GM21447 (cell line): ENCODE data around the gene ACADVL.
"Not testable (repeated sequence)": the region's sequence is repeated elsewhere in the genome, so short reads cannot be mapped to it uniquely, and the experiment has no call there.

Experiments
- ATAC-seq: cut with Tn5 transposase; IDR thresholded peaks from one replicate; pipeline ENCODE4 v1.9.1; 2021; ENCODE audit not compliant: unreplicated experiment

Gene ACADVL

GRCh38 chr17:7234083-7234951, 14.6 kb downstream of the ACADVL start, which contains the start of gene DVL2:
TSS of gene DVL2 (minus strand) at chr17:7234517. CDS start at chr17:7234262, 255 bp downstream.
- ATAC-seq = peak; percentile 39

DNA sequence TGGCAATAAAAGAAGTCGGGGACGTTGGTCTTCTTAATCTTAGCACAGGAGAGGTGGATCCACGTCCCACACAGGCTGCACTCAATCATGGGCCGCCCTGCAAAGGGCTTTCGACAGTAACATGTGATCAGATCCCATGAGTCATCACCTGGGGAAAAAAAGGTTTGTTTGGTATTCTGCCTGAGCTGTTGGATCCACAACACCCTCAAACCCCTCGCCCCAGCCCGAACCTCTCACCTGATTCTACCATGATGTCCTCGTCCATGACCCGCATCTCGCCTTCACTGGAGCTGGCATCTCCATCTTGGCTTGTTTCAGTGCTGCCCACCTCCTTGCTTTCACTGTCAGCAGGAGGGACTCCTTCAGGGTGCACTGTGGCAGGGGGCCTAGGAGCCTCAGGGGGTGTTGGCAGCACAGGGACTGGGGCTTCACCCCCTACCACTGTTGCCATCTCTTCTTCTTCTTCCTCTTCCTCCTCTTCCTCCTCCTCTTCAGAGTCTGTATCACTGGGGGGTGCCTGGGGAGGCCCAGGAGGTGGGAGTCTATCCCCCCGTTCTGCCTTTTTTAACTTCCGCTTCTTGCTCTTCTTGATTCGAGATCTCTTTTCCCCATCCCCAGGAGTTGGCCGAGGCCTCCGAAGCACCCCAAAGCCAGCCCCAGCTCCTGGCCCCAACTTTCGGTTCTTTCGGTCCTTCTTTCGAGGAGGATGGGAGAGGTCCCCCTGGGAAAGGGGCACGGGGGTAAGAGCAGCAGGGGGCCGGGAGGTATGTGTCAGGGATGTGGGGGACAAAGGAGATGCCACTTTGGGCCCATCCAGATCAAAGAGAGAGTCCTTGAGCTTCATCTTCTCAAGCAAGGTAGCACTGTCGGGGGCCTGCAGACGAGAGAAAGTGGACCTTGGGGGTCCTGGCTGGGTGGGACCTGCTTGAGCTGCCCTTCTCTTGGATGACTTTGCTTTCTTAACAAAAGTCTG, 16.2 kb downstream of the ACADVL start:
- ATAC-seq = no peak

- ATAC-seq = no peak
Measured at GRCh38 chr17:7236808-7237207, 17.1 kb downstream of the ACADVL start.

- ATAC-seq = no peak
Measured at GRCh38 chr17:7237266-7237760, 17.6 kb downstream of the ACADVL start.

DNA sequence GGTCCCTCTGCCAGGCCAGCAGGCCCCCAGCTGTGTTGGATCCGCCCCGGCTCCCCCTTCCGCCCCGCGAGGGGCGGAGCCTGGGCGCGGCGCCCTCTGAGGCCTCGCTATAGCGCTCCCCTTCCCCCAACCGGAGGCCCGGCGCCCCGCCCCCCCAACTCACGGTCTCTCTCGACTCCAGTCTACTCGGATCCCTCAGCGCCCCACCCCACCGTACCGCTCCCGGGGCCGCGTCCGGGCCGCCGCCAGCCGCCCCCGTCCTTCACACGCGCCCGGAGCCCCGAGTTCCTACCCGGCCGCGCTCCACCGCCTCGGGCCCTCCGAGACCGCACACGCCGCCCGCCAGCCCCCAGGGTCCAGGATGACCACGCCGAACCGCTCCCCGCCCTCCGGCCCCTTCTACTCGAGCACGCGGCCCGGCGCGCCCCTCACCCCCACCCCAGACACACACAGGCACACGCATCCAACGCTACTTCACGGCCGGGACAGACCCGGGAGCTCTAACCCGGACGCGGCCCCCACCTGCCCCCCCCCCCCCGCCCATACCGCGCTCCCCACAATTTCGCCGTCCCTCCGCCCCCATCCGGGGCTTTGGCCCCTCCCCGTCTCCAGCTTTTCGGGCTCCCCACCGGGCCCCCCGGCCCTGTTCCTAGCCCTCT, 18.2 kb downstream of the ACADVL start:
- ATAC-seq = no peak

DNA sequence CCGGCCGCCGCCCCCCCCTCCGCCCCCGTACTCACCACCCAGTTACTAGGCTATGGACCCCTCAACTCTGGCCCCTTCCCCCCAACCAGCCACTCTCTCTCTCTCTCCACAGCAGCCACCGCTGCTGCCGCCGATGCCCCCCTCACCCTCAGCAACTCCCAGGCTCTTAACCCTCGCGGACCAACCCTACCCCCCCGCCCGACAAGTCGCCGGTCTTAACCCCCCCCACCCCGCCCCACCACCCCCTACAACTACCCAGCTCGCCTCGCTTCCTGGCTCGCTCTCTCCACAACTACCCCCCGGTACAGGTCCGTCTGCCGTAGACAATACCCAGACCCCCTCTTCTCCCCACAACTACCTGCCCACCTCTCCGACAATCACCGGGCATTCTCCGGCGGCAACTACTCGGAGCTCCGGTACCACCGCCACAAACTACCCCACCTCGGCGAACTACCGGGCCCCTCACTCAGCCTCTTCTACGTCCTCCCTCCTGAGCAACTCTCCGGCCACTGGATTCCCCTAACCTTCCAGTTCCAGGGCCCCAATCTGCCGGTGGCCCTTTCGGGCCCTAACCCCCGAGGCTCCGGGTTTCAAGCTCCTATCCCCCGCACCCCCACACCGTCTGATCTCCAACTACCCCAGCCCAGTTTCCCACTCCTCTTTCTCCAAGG, 18.8 kb downstream of the ACADVL start:
- ATAC-seq = no peak

- peak; percentile 56 for ATAC-seq
Measured at GRCh38 chr17:7239091-7240027, 19.6 kb downstream of the ACADVL start, which contains the start of gene PHF23. TSS of gene PHF23 (minus strand) at chr17:7239457. CDS start at chr17:7239279, 178 bp downstream.

DNA sequence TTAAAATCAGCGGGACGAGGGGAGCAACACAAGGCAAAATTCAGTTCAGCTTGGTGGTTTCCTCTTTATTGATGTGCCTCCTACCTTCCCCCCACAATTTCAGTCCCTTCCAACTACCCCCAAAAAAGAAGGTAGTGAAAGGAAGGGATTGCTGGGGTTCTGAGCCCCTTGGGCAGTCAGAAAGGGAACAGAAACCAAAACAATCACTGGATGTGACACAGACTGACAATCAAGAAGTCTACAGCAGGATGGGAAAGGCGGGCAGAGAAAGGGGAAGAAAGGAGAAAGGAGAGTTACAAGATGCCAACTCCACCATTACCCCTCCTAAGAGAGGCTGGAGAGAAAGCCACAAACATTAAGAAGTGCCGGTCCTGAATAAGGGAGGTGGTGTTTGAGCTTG, 20.6 kb downstream of the ACADVL start:
- ATAC-seq = no peak

DNA sequence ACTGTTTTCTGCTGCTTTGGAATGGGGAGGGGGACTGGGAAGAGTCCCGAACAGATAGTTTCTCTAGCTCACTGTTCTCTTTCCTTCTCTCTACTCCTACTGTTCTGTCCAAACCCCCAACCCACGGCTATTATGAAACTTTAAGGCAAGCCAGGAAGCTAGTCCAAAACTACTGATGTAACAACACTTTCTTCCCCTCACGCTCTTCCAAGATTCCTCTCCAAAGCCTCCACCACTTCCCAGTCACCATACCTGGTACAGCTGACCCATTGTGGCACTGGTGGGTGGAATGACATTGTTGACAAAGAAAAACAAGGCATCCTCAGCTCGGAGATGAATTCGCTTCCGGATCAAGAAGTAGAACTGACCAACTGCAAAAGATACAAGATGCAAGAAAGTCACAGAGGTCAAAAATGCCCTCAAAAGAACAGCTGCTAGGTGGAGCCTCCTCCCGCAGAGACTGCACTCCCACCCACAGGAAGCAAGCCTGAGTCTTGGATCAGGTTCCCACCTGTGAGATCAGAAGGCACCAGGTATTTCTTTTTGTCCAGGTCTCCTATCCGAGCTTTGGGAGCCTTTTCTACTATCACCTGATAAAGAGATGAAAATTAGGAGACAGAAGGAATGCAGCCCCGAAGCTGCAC, 21.5 kb downstream of the ACADVL start:
- ATAC-seq = no peak

DNA sequence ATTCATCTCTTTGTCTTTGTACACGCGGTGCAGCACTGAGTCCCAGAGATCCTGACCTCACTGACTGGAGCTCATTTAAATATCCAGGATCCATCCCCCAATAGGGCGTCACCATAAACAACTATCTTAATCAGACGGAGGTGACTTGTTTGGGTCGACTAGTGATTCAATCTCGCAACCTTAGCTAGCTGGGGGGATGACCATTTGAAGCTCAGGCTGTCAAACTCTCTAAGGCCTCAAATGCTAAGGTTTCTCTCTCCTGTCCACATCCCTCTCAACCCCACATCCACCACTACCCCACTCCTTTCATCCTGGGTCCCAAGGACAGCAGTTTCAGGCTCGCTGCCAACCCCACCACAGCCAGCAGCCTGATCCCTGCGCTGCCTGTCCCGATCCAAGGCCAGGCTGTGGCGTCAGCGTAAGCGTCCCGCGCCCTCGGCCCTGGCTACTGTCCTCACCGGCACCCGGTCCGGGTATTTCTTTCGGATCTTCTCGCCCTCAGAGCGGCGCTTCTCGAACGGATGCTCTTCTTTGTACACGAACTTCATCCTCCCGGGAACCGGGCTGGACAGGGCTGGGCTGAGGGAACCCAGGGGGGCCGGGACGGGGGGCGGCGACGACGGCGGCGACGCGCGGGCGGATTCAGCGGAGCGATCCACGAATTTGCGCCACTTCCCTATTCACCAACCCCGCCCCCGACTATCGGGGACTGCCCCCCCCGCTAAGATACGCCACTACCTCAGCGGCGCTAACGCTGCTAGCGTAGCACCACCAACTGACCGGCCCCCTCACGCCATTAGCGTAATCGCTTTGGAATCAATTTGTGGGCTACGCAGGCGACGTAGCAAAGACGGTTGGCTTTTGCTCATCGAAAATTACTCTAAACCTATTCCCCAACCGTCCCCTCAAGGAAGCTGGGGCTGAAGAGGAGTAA, 22.3 kb downstream of the ACADVL start, which contains the start of gene GABARAP:
GABARAP (minus strand) TSS at position 667 of the 934 bp plus-strand sequence; CDS start at position 548, 119 bp downstream.
- peak; percentile 23 for ATAC-seq

DNA sequence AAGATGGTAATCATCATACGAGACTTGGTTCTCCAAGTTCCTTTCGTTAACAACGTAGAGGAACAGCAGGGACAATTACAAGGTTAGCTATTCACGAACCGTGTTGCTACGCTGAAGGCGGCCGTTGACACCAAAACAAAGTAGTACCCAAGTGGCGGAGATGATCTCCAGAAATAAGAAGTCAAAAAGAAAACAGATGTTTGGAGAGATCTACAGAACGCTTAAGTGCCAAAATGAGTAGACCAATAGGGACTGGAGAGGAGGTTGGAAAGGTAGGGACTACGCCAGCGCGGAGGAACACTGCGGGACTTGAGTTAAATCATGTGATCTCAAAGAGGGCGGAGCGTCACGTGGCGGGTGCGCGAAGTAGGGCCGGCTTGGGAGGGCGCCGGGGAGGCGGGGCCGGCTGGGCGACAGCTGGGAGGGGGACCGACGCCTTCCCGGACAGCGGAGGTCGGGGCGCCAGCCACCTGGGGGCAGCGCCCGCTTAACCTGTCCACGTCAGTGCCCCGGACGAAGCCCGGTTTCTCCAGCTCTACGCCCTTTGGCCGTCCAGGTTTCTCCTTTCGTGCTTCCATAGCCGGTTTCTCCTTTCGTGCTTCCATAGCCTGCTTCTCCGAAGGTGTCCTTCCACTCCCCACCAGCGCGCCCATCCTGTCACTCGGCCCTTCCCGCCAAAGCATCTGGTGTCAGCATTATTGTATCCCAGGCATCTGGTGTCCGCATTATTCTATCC, 23.1 kb downstream of the ACADVL start:
- ATAC-seq = peak; percentile 39

- ATAC-seq = no peak
Measured at GRCh38 chr17:7243453-7243729, 23.7 kb downstream of the ACADVL start.

DNA sequence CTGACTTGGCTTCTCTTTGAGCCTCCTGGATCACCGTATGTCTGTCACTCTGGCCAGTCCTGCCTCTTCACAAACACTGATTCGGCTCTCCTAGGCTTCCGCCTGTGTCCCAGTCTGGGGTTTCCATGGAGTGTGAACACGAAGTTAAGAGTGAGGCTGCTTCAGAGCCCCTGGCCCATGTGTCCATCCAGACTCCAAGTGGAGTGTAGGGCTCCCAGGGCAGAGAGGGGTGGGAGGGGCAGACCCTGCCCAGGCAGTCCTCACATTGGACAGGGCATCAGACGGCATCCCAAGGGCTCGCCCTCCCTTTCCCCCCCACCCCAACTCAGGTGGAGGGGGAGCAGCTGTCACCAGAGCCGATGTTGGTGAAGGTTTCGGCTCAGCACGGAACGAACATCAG, 24.1 kb downstream of the ACADVL start:
- ATAC-seq = not testable (repeated sequence)

DNA sequence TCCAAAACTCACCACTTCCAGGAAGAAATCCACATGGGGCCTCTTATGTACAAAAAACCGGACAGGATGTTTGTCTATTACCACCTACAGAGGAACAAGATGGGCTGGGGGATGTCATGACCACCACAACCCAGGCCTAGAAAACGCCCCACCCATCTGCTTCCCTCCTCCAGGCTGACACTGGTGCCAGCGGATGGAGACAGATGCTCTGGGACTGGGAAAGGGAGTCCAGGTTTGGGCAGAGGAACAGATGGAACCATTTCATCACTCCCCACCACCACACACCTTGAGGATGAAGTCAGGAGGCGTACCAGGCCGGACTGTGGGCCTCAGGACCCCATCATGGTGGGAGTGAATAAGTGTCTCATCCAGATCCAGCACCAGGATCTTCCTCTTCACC, 27.0 kb downstream of the ACADVL start:
- ATAC-seq = no peak

DNA sequence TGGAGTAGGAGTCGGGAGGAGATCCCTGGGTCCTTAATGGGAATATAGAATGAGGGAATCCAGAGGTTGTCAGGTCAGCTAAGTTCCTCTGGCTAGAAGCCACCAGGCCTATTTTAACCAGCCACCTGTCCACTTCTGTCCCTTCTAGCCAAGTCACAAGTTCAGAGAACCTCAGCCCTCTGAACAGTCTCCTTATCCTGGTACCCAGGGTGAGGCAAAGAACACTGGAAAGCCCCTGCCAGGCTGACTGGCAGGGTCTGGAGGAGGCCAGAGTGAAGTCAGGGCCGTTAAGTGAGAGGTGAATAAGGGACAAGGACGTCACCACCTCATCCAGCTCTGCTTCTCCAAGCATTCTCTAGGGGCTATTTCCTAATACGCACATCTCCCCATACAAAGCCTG, 29.1 kb downstream of the ACADVL start:
- ATAC-seq = no peak

GRCh38 chr17:7249214-7249613, 29.5 kb downstream of the ACADVL start:
- ATAC-seq = no peak

DNA sequence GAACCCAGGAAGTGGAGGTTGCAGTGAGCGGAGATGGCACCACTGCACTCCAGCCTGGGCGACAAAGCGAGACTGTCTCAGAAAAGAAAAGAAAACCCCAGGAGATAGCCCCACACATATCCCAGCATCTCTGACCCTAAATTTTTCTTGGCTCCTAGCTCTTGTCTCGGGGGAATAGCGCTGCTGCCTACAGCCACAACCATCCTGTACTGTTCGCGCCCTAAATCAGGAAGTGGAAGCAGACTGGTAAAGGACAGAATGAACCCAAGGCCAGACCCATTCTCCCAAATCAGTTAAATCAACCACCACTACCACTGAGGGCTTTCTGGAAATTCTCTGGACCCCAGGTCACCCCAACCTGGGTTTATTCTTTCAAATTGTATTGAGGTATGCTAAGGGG, 30.1 kb downstream of the ACADVL start:
- ATAC-seq = no peak
